AG10803 (cell line): ENCODE measurements around the gene ATRX.
"Not testable (repeated sequence)": the region's sequence is repeated elsewhere in the genome, so short reads cannot be mapped to it uniquely, and the experiment has no call there.

Experiments used
- DNase-seq: peaks from one replicate; pipeline ENCODE4 v3.0.0; 2010; ENCODE audit warnings: low read depth
- H3K4me3 ChIP-seq: 2 replicates; pipeline ENCODE4 v1.5.1; 2011; ENCODE audit warnings: mild to moderate bottlenecking, low read length, control low read depth
- TF ChIP-seq, protein P1 (sequence below): conservative IDR thresholded peaks from 2 replicates; pipeline ENCODE4 v1.5.1; 2011; ENCODE audit warnings: mild to moderate bottlenecking, low read length, control low read depth, inconsistent platforms

The ATRX gene

DNA sequence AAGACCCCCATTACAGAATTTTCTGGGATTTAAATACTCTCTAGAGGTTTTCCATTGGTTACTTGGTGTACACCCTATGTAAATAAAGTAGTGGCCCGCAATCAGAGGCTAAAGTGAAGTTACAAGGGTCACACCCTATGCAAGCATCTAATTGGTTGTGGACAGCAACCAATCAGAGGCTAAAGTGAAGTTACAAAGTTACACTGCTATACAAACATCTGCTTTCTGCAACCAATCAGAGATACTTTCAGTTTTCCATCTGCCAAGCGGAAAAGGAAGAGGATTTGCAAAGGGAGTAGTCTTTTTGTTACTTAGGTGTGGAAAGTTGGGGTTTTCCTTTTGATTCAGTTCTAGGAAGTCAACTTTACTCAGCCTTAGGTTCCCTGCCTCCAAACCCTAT lies 2.0 kb upstream of the ATRX start:
- H3K4me3 ChIP-seq = peak overlapping the region; percentile 30; the same call in 1 of the 2 replicates
- peak; percentile 52 for DNase-seq
- TF ChIP-seq, protein P1, sequence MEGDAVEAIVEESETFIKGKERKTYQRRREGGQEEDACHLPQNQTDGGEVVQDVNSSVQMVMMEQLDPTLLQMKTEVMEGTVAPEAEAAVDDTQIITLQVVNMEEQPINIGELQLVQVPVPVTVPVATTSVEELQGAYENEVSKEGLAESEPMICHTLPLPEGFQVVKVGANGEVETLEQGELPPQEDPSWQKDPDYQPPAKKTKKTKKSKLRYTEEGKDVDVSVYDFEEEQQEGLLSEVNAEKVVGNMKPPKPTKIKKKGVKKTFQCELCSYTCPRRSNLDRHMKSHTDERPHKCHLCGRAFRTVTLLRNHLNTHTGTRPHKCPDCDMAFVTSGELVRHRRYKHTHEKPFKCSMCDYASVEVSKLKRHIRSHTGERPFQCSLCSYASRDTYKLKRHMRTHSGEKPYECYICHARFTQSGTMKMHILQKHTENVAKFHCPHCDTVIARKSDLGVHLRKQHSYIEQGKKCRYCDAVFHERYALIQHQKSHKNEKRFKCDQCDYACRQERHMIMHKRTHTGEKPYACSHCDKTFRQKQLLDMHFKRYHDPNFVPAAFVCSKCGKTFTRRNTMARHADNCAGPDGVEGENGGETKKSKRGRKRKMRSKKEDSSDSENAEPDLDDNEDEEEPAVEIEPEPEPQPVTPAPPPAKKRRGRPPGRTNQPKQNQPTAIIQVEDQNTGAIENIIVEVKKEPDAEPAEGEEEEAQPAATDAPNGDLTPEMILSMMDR = no peak

- DNase-seq = no peak
- TF ChIP-seq, protein P1 = no peak
- H3K4me3 ChIP-seq = peak overlapping the region; percentile 76
Measured at GRCh38 chrX:77786365-77786680, 307 bp upstream of the ATRX start.

DNA sequence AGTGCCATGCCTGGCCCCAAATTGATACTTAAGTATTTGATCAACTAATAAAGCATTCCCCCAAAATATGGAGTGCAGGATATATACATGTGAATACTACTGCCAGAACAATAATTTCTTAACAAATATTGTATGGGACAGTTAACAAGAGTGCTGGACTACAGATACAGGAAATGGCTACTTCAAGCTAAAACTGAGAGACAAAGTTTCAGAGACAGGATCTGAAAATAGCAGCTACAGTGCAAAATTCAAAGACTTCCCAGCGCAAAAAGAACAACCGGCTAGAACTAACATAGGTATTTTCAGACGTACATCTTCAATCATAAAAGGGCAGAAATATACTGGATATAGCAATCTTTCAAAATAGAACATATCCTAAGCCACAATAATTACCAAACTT lies 6.3 kb downstream of the ATRX start:
- TF ChIP-seq, protein P1 = no peak
- no peak overlapping the region for H3K4me3 ChIP-seq
- DNase-seq = no peak

DNA sequence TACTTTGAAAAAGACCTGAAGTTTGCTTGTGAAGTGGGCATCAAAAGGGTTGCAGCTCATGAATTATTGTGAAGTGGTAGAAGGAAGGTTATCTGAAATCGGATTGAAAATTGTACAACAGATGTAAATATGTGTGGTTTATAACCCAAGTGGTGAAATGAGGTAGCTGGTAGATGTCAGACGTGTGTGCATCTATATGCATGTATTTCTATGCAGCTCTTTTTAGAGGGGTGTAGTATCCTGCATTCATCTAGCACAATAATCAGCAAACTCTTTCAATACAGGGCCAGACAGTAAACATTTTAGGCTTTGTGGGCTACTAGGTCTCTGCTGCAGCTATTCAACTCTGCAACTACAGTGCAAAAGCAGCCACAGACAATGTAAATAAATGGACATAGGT lies 9.4 kb downstream of the ATRX start:
- H3K4me3 ChIP-seq = no peak overlapping the region
- TF ChIP-seq, protein P1 = no peak
- DNase-seq = no peak

DNA sequence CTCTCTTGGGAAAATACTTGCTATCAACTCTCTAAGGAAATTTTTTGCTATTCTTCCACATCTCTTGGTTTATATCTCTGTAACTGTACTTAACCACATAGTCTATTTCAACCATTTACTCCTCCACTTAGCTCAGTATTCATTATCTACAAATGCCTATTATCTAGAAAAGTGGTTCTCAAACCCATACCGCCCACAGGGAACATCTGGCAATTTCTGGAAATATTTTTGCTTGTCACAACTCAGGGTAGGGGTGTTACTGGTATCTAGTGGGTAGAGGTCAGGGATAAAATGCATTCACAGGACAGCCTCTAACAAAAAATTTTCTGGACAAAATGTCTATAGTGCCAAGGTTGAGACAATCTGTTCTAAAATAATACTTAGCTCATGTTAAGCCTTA lies 14.4 kb downstream of the ATRX start:
- no peak overlapping the region for H3K4me3 ChIP-seq
- TF ChIP-seq, protein P1 = no peak
- no peak for DNase-seq

DNA sequence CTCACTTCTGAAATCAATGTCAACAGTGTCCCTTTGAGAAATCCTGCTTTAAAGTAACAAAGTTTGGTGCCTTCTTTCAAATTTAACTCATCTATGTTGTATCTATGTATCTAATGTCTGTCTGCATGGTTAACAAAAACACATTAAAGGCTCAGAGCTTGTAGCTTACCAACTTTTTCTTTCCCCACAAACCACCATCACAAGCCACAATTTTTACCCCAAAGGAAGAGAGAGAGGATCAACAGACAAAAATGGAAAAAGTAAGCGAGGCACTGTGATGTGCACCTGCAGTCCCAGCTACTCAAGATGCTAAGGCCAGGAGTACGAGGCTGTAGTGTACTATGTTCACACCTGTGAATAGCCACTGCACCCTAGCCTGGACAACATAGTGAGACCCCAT lies 17.2 kb downstream of the ATRX start:
- TF ChIP-seq, protein P1 = no peak
- DNase-seq = no peak
- H3K4me3 ChIP-seq = no peak overlapping the region

- not testable (repeated sequence) for H3K4me3 ChIP-seq, DNase-seq
Measured at GRCh38 chrX:77766212-77766611, 19.8 kb downstream of the ATRX start.

- TF ChIP-seq, protein P1 = no peak
- no peak overlapping the region for H3K4me3 ChIP-seq
Measured at GRCh38 chrX:77755561-77755960, 30.5 kb downstream of the ATRX start.

GRCh38 chrX:77753942-77754341 lies 32.1 kb downstream of the ATRX start:
- DNase-seq, H3K4me3 ChIP-seq: not testable (repeated sequence)

More at GRCh38 chrX:77755561-77755960, 30.5 kb downstream of the ATRX start:
- DNase-seq = no peak
